Muscle of arm (tissue), 12 donors: Measurements from ENCODE around the gene LRSAM1. TPM values are rescaled to one million over a fixed set of nuclear protein-coding genes. Genes with fewer than 3 reads are reported as not detected.
A peak's percentile ranks its signal among the peaks of the same experiment; 100 is the strongest.

Source experiments
- DNase-seq: peaks from one replicate; pipeline ENCODE4 v3.0.0-alpha.2; 2013
- polyA plus RNA-seq, 12 donors: library from polyadenylated mRNA; unstranded; fragments of 120-200 nt; gene quantifications; one replicate each; pipeline ENCODE4 v1.2.1, GENCODE V29; 2013; ENCODE audit not compliant: insufficient read length in 12 of 12

The LRSAM1 gene
- polyA plus RNA-seq, 12 donors: 8.9 to 19.5 (median 11.5) TPM; not detected in 1

DNA sequence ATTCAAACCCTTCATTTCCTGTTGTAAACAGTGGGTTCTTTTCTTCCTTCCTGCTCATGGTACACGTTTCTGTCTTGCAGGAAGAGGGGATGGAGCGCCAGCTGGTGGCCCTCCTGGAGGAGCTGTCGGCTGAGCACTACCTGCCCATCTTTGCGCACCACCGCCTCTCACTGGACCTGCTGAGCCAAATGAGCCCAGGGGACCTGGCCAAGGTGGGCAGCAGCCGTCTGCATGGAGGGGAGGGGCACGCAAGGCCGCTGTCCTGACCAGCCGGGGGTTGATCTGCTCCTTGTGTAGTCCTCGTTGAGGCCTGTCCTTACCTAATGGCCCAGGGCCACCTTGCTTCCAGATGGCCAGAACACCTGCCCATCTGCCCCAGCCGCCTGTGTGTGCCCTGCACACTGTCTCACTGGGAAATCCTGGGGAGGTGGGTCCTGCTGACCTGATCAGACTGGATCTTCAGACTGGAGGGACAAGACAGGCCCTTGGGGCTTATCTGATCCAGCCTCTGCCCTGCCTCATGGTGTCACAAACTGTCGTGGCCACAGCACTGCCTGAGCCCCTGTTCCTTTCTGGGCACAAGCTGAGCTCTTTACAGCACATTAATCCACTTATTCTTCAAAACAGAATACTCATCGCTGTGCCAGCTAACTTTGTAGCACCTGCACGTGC lies 44.7 kb downstream of the LRSAM1 start:
- no peak for DNase-seq

DNA sequence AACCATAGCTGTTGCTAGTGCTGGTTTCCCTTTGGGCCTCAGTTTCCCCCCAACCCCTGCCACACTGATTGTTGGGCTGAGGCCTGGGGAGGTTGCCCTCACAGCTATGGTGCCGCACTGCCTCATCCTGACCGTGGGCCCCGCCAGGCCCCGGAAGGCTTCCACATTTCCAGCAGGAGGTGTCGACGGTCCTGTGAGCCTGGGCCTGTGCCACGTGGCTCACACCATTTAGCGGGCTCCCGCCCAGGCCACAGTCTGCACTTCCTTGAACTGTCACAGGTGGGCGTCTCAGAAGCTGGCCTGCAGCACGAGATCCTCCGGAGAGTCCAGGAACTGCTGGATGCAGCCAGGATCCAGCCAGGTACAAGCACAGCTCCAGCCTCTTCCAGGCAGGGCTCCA lies 45.7 kb downstream of the LRSAM1 start:
- DNase-seq: no peak

DNA sequence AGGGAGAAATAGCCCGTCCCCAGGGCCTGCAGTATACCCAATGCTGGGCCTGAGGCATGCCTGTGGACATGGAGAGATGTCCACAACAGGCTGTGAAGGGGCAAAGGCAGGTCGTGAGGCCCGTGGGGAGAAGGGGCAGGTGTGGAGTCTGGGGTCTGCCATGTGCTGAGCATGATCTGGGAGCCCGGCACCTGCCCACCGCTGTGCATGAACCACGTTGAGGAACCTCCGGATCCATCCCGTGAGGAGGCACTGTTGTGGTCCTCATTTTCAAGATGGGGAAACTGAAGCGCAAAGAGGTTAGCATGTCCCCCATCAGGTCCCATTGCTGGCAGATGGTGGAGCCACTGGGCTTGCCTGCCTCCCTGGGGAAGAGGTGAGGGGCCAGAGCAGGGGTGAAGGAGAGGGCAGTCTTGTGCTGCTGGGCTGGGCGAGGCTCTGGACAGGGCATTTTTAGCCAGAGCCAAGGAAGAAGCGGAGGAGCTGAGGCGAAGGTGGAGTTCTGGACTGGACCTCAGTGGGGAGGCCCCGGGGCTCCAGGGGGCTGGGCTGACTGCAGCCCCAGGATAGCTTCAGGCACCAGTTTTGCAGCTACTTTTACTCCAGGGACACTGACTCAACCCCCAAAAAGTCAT lies 46.5 kb downstream of the LRSAM1 start:
- no peak for DNase-seq

DNA sequence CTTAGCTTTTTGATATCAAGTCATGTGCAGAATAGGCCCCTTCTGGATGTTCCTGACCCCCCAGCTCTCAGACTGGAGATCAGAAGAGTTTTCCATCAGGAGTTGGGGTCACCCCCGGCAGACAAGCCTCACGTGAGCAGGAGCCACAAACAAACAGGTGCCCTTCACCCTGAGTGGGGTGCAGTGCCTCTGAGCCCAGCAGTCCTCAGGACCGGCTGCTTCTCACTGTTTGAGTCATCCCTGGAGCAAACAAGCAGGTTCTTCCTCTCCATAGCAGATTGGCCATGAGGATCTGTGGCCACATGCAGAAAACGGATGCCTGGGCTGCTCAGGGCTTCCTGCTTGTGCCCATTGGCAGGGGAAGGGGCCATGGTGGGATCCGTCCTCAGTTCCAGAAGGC lies 47.0 kb downstream of the LRSAM1 start:
- DNase-seq: no peak

DNA sequence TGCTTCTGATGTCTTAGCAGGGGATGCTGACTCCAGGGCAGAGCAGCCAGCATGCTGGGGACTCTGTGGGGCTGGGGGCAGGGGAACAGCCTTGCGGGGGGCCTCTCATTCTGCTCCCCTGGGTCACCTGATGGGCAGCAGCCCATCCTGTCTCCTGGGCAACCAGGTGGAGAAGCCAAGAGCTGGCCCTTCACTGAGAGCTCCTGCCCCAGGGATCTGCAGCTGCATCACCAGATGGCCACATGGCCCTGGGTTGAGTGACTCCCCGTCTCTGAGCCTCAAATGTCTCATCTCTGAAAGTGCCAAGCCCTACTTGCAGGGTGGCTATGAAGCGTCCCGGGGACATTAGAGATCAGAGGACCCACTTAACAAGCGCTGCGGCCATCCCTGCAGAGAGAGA lies 49.1 kb downstream of the LRSAM1 start:
- DNase-seq: no peak

DNA sequence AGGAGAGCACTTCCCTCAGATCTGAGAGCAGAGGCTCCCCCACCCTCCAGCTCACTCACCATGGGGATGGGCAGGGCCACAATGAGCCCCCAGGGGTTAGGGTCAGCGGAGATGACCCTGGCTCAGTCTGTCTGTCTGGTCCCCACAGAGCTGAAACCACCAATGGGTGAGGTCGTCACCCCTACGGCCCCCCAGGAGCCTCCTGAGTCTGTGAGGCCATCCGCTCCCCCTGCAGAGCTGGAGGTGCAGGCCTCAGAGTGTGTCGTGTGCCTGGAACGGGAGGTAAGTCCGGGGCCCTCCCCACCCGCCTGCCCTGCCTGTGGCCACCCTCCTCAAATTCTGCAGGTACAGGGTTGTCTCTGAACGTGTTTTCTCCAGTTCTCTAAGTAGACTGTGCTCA lies 49.6 kb downstream of the LRSAM1 start:
- DNase-seq: no peak

DNA sequence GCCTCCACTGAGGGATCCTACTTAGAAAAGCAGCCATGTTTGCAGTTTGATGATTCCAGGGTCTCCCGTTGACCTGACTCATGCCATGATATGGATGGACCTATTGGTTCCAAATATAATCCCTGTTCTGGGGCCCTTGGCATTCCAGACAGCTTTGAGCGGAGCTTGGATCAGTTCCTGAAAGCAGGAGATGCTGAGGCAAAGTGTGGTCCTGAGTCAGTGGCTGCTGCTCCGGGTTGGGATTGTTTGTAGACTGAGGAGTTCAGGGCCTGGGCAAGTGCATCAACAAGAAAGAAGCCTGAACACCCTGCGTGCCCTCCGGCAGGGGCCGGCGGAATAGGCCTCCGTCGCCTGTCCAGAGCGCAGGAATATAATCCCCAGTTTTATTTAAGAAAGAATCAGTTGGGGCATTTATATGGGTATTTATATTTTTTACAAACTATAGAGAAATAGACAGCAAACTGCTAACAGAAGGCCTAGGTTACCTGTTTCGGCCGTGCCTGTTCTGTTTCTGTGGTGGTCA lies 50.6 kb downstream of the LRSAM1 start:
- no peak for DNase-seq

DNA sequence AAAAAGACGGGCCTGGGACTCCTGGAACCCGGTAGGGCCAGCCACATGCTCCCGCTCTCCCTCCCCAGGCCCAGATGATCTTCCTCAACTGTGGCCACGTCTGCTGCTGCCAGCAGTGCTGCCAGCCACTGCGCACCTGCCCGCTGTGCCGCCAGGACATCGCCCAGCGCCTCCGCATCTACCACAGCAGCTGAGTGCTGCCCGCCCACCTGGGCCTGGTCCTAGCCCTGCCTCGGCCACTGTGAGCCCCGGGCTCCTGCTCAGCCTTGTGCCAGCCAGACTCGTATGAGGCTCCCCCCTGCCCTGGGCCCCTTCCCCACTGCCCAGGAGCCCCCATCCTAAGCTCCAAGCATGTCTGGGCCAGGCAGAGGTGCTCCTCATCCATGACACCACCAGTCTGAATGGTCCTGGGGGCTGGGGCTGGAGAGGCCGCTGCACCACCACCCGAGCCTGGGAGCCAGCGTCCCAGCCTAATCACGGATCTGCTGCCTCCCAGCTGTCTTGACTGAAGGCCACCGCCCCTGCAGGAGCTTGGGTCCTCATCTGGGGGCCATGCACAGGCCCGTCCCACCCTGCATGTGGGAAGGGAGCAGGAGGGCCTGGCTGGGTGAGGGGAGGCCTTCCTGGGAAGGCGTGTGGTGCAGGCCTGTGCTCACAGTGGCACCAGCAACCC lies 51.5 kb downstream of the LRSAM1 start:
- no peak for DNase-seq

DNA sequence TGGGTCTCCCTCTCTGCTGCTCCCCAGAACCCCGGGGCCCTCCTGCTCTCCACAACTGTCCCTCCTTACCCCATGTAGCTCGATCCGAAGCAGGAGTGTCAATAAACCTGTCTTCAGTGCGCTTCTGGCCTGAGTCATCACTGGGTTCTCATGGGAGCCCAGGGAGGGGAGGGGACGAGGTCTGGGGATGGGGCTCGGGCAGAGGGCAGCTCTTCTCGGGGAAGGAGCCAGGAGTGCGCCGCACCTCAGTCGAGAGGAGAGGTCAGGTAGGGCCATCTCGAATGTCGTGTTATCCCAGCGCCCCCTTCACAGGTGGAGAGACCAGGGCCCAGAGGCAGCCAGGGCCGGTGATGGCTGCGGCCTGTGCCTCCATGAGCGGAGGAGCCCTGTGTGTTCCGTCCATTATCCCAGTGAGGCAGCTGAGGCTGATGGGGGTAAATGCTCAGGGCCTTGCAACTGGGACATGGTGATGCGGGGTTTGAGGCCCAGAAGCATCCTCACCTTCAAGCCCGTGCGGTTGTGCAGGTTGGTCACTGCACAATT lies 52.1 kb downstream of the LRSAM1 start:
- no peak for DNase-seq

DNA sequence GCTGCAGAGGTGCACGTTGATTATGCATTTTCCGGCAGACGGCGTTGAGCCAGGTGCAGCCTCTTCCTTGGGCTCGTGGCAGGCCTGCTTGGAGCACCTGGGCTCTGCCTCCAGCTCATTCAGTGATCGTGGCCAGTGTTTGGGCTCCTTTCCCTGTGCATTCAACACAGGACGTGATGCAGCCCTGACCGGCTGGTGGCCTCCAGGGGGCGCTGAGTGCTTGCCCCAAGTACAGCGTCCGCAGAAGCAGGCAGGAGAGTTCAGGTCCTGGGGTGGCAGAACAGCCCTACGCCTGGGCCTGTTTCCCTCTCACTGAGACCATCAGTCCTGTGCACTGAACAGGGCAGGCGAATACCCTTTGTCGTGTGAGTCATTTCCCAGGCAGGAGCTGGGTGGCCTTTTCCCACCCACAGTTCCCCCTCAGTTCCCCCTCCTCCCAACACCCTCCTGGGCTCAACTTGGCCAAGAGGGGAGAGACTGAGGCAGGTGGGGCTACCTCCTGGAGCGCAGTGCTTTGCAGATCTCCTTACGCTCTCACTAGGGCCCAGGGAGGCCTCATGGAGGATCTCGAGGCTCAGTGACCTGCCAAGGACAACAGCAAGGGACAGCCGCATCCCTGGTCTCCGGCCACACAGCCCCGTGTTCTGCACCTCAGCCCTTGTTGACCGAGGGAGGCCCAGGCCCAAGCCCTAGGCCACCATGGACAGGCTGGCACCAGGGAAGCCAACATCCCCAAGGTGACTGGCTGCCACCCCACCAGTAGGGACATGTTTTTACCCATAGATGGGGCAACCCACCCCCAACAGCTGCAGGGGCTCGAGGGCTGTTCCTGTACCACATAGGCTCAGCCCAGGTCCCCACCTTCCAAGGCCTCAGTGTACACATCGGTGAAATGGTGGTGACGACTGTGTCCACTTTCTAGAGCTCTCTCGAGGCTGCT lies 52.9 kb downstream of the LRSAM1 start:
- peak; percentile 73 for DNase-seq

DNA sequence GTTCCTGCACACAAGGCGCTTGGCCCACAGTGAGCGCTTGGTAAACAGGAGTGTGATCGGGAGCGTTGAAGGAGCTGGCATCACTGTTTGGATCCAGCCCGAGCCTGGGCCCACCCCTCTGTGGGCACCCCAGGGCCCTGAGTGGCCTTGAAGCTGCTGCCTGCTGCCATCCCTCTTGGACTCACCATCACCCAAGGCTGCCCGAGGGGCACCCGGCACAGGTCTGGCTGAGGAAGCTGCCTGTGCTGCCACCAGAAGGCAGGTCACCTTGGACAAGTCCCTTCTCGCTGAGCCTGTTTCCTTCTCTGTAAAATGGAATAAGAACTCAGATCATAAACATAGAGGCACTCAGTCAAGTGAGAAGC lies 53.6 kb downstream of the LRSAM1 start:
- DNase-seq: no peak

DNA sequence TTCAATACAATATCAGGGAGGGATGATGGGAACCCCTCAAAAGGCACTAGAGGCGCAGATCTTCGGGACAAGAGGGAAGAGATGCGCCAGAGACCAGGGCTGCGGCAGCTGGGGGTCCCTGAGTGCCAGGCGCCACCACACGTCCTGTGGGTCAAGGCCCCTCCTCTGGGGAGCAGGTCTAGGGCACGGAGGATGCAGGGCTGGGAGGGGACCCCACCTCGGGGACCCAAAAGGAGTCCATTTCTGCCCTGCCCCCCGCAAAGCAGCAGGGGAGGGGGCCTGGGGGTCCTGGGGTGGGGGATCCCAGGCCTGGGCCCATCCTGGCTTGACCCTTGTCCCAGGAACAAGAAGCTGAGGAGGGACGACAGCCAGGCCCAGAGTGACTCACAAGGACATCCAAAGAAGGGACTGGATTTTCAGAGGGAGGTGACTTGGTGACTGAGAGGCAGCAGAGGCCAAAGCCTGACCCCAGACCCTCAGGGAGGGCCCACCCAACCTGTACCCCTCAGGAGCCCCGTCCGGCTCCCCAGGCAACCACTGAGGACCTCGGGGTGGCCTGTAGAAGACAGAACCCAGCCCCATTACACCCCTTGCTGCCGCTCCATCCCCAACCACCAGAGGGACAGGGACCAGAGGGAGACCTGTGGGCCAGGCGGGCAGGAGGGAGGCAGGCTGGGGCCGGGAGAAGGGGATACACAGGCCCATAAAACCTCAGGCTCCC lies 54.2 kb downstream of the LRSAM1 start:
- DNase-seq: no peak

DNA sequence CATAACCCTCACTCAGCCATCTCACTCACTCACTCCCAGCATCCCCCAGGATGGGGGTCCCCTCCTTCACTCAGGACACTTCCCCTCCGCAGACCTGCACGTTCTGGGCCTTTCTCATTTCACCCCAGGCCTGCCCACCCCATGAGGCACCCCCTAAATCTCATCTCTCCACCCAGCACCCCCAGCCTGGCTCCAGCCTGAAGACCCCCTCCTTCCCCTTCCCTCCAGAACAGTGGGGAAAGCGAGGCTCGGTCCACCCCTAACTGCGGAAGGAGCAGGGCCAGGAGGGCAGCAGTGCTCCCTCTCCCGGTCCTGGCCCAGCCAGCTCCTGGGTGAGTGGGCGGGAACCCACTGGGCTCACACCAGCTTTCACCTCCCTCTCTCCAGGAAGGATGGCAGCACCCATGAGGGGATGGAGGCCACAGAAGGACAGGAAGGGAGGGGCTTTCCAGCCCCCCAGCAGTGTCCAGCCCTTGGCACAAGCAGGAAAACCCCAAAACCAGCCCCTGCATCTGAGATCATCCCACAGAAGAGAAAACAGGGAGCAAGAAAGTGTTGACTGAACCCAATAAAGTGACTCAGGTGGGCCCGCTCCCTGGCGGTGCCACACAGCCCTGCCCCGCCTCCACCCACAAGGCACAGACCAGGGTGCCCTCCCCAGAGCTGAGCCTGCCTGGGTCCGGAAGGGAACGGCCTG lies 55.0 kb downstream of the LRSAM1 start:
- DNase-seq: no peak

DNA sequence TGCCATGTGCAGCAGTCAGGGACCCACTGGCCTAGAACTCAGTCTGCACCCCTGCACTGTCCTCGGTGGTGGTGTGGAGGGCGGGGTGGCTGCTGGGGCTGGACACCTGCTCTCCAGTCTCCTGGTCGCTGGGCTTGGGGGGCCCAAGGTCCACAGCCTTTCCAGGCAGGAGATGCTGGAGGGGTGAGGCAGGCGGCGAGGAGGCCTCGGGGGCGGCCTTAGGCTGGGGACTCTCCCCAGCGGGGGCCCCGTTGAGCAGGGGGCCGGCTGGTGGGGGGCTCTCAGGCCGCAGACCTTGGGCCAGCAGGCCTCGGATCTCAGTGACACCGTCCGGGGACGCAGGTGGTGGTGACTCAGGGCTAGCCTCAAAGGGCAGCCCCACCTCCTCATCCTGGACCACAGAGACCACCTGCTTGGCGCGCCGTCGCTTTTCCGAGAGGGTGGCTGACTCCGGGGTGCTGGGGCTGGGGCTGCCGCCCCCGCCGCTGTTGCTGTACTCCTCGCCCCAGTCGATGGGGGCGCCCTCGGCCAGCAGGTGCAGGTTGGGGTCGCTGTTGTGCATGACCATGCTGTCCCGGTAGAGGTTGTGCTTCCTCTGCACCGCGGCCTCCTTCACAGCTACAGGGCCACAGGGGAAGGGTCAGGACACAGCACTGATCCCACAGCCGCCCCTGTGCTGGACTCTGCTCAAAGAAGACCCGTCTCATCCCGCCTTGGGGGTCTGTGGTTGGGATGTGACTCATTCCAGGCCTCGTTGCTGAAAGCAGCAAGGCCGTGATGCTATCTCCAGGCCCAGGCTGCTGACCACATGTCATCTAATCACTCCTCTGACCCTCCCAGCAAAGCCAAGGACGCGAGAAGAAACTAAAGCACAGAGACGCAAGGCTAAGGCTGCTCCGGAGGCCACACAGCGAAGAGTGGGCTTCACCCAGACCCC lies 55.8 kb downstream of the LRSAM1 start:
- no peak for DNase-seq

DNA sequence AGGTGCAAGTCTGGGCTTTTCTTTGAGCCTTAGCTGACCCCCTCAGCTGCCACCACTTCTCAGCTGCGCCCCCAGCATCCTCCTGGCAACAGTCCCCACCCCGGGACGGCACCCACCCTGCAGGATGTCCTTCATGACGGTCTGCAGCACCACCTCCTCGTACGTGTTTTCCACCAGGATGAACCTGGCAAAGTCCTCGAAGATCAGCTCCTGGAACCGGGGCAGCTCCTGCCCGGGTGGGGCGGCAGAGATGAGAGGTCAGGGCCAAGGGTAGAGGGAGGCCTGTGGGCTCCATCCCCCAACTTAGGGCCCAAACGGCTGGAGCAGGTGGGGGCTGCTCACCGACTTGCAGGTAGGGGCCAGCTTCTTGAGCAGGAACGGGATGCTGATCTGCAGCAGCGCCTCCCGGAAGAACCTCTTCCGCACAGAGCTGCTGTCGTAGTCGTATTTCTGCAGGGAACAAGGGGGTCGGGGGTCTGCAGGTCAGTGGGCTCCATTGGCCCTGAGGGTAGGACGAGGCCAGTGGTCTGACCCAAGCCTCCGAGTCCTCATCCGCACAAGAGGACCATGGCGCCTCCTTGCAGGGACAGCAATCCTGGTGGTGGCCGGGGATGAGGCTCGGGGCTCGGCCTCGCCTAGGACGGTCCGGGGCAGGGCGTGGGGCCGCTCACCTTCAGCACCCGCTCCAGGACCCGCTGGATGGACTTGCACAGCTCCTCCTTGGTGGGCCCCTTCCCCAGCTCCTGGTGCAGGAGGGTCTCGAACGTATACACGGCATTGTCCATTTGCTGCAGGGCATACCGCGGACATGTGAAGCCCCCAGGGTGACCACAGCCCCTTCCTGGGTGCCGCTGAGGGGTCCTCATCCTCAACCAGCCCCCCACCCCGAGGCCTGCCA lies 56.7 kb downstream of the LRSAM1 start:
- DNase-seq: no peak

DNA sequence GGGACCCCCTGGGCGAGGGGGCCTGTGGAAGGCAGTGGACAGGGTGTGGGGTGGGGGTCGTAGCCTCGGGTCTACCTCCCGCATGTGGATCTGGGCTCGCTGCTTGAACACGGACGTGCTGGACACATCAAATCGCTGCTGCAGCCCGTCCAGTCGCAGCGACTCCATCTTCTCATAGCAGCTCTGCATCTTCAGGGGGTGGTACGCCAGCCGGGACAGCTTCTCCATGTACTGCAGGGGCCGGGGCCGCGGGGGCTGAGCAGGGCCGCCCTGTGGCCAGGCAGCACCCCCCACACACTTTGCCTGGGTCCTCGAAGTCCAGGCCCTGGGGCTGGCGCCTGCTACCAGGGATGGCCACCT lies 57.6 kb downstream of the LRSAM1 start:
- DNase-seq: no peak

DNA sequence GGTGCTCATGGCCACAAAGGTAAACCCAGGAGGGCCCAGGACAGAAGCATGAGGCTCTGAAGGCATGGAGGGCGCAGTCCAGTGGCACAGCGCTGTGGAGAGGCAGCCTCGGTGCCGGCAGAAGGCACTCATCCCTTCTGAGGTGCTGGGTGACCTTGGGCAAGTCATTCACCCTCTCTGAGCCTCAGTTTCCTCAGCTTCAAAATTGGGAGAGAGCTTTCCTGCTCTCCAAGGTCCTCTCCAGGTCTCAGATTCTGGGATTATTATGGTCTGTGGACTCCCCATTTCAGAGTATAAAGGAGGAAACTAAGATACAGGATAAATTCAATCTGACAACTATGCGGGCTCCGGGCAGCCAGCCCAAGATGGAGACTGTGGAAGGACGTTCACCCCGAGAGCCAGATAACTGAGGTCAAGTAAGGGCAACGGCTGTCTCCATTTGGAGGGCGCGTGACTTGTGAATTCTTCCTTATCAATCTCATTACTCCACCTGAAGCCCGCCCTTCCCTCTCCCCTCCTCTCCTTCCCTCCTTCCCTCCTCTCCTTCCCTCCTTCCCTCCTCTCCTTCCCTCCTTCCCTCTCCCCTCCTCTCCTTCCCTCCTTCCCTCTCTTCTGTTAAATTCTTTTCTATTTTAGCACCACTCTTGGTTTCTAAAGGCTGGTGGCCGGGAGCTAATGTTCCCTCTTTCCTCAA lies 58.1 kb downstream of the LRSAM1 start:
- no peak for DNase-seq

DNA sequence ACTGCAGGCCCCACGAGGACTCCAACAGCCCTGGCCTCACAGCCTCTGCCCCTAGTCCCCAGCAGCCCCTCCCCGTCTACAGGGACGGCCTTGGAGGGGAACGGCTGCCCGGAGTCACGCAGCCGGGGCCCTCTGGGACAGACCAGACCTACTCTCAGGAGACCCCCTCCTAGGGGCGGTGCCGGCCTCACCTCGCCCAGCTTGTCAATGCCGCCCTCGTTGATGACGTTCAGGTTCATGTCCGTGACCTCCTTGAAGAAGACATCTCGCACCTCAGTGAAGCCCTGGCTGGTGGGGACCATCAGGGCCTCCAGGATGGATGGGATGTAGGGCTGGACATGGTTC lies 58.6 kb downstream of the LRSAM1 start:
- no peak for DNase-seq
